ENCODE results near the gene PADI1. TPM values are rescaled to one million over a fixed set of nuclear protein-coding genes. Genes with fewer than 3 reads are reported as not detected.

The PADI1 gene
- total and polyA plus RNA-seq, 8 donors = 0.37 to 98.2 TPM; not detected in 6

- H3K27ac ChIP-seq = no peak overlapping the region
- H3K27me3 ChIP-seq = peaks cover 0 to 24% (median 0%) of the 10 kb centered on the region in 3 donors
- TF ChIP-seq POLR2A (IDR thresholded peaks at IDR 0.05) = no peak
- no peak for TF ChIP-seq EP300 (IDR thresholded peaks at IDR 0.05)
- TF ChIP-seq POLR2AphosphoS5 (IDR thresholded peaks at IDR 0.05) = no peak
- no peak for TF ChIP-seq CTCF (IDR thresholded peaks at IDR 0.05)
- H3K9me3 ChIP-seq = peaks cover 0 to 6% (median 0%) of the 10 kb centered on the region in 4 donors
- intact Hi-C loops (cut with DNase I; ENCODE audit: low total_unique reads) = no loop called here
- H3K36me3 ChIP-seq = no peaks in the 10 kb centered on the region
- no peaks in the 10 kb centered on the region for H3K4me1 ChIP-seq
- DNase-seq = no peak
- WGBS, 5 donors = 76 to 88% (median 86%) methylated on average over 3 of the region's 3 CpGs
- no peak overlapping the region for H3K4me3 ChIP-seq
These were observed 43.7 kb upstream of the PADI1 start for GRCh38 chr1:17161137-17161740.

- TF ChIP-seq POLR2A (IDR thresholded peaks at IDR 0.05) = no peak
- no peak for TF ChIP-seq EP300 (IDR thresholded peaks at IDR 0.05)
- TF ChIP-seq CTCF (IDR thresholded peaks at IDR 0.05) = no peak
- TF ChIP-seq POLR2AphosphoS5 (IDR thresholded peaks at IDR 0.05) = no peak
These were observed 42.8 kb upstream of the PADI1 start for GRCh38 chr1:17161926-17162800.

GRCh38 chr1:17162941-17163340 lies 42.0 kb upstream of the PADI1 start:
- DNase-seq = no peak
- Histone ChIP-seq H3K4me1 (no peaks in the 10 kb centered on the region), H3K4me3 (no peak overlapping the region), H3K36me3 (no peaks in the 10 kb centered on the region), H3K27ac (no peak overlapping the region), H3K27me3 (peaks cover 0 to 38% (median 0%) of the 10 kb centered on the region in 3 donors), H3K9me3 (no peaks in the 10 kb centered on the region)
- TF ChIP-seq CTCF (IDR thresholded peaks at IDR 0.05) (no peak), EP300 (IDR thresholded peaks at IDR 0.05) (no peak), POLR2A (IDR thresholded peaks at IDR 0.05) (no peak), POLR2AphosphoS5 (IDR thresholded peaks at IDR 0.05) (no peak)
- intact Hi-C loops (cut with DNase I; ENCODE audit: low total_unique reads) = no loop called here
- 77 to 91% (median 85%) methylated on average over 7 of the region's 7 CpGs for WGBS, 5 donors

More at GRCh38 chr1:17161926-17162800, 42.8 kb upstream of the PADI1 start:
- 80 to 88% (median 85%) methylated on average over 20 of the region's 20 CpGs for WGBS, 5 donors
- intact Hi-C loops (cut with DNase I; ENCODE audit: low total_unique reads) = no loop called here
- no peaks in the 10 kb centered on the region for H3K36me3 ChIP-seq
- H3K4me1 ChIP-seq = no peaks in the 10 kb centered on the region
- H3K9me3 ChIP-seq = no peaks in the 10 kb centered on the region
- peaks cover 0 to 33% (median 0%) of the 10 kb centered on the region in 3 donors for H3K27me3 ChIP-seq
- DNase-seq = no peak
- H3K4me3 ChIP-seq = no peak overlapping the region
- H3K27ac ChIP-seq = no peak overlapping the region

- TF ChIP-seq POLR2AphosphoS5 (IDR thresholded peaks at IDR 0.05) (no peak), CTCF (IDR thresholded peaks at IDR 0.05) (no peak), EP300 (IDR thresholded peaks at IDR 0.05) (no peak), POLR2A (IDR thresholded peaks at IDR 0.05) (no peak)
- WGBS, 5 donors = 90 to 100% (median 93%) methylated on average over 7 of the region's 7 CpGs
- H3K36me3 ChIP-seq = no peaks in the 10 kb centered on the region
These were observed 41.6 kb upstream of the PADI1 start for GRCh38 chr1:17163371-17163770.

More at GRCh38 chr1:17163371-17163770, 41.6 kb upstream of the PADI1 start:
- intact Hi-C loops (cut with DNase I; ENCODE audit: low total_unique reads) = no loop called here
- no peaks in the 10 kb centered on the region for H3K9me3 ChIP-seq
- no peak for DNase-seq
- H3K27me3 ChIP-seq = peaks cover 0 to 38% (median 0%) of the 10 kb centered on the region in 3 donors
- no peaks in the 10 kb centered on the region for H3K4me1 ChIP-seq
- H3K4me3 ChIP-seq = no peak overlapping the region
- no peak overlapping the region for H3K27ac ChIP-seq
